ENCODE results near the gene CNPPD1.

DNA sequence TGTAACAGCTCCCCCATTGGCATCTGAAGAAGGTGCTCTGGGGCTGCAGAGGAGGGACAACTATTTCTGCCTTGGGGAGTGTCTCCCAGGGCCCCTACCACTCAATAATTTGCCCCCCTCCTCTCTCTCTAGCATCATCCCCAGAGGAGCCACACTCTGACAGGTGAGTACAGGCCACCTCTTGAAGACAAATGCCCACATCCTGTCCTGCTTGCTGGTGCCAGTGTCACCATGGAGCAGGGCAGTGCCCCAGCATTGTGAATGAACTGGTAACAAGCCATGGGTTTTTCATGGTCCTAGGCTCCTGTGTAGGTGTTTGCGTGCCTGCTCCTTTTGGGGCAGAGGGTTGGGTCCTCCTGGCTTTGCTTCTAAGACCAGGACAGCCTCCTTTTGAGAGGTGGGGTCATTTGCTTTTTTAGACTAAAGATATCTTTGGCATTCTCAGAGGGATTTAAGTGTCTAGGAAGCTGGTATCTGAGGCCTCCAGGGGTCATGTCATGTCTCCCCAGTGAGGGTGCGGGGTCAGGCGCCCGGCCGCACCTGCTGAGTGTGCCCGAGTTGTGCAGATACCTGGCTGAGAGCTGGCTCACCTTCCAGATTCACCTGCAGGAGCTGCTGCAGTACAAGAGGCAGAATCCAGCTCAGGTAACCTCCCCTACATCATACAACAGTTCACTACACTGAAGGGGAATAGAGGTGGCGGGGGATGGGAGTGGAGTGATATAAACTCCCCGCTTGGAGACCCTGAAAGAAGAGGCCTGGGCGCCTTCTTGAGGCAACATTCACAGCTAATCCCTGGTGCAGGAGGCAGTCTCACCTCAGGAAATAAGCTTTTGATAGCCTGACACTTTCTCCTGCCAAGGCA is 3.1 kb upstream of the CNPPD1 start:
- TF ChIP-seq, protein P1, sequence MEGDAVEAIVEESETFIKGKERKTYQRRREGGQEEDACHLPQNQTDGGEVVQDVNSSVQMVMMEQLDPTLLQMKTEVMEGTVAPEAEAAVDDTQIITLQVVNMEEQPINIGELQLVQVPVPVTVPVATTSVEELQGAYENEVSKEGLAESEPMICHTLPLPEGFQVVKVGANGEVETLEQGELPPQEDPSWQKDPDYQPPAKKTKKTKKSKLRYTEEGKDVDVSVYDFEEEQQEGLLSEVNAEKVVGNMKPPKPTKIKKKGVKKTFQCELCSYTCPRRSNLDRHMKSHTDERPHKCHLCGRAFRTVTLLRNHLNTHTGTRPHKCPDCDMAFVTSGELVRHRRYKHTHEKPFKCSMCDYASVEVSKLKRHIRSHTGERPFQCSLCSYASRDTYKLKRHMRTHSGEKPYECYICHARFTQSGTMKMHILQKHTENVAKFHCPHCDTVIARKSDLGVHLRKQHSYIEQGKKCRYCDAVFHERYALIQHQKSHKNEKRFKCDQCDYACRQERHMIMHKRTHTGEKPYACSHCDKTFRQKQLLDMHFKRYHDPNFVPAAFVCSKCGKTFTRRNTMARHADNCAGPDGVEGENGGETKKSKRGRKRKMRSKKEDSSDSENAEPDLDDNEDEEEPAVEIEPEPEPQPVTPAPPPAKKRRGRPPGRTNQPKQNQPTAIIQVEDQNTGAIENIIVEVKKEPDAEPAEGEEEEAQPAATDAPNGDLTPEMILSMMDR (IDR thresholded peaks at IDR 0.05): no peak
- no peak for TF ChIP-seq POLR2AphosphoS5 (IDR thresholded peaks at IDR 0.05)
- no peak for TF ChIP-seq POLR2A (IDR thresholded peaks at IDR 0.05)
